SK-N-MC (cell line): Measurements from ENCODE around the gene ARHGAP9.

Source experiments
- EZH2 ChIP-seq: fragments of 200-600 bp; sonication (generic); IDR thresholded peaks from one replicate; pipeline ENCODE4 v1.6.1; 2017; ENCODE audit warnings: antibody characterized with exemption
- FOXP2 ChIP-seq: optimal IDR thresholded peaks from 2 replicates; pipeline ENCODE3; 2011; ENCODE audit warnings: mild to moderate bottlenecking, moderate library complexity; ENCODE audit not compliant: insufficient read depth; ENCODE audit errors: extremely low read length, control extremely low read depth
- POLR2AphosphoS5 ChIP-seq: IDR thresholded peaks from 2 replicates; pipeline ENCODE4 v1.6.1; 2012; ENCODE audit warnings: mild to moderate bottlenecking, low read depth, low read length, borderline replicate concordance

- TF ChIP-seq EZH2 (no peak), POLR2AphosphoS5 (no peak), FOXP2 (no peak)
Observed at GRCh38 chr12:57464569-57464968, 15.1 kb downstream of the ARHGAP9 start.
